Gastroesophageal sphincter (tissue), 3 donors: Measurements from ENCODE around the gene MAJIN.

Source experiments
- CTCF ChIP-seq, 4 experiments: fragments of 200-600 bp in 2 of 4; fragments of 450-650 bp in 2 of 4; sonication (generic) in 1 of 4; IDR thresholded peaks; one replicate each; pipeline ENCODE4 v1.5.1; 2017 to 2019; ENCODE audit warnings: antibody characterized with exemption in 4 of 4, mild to moderate bottlenecking in 2 of 4, moderate library complexity in 2 of 4
- EP300 ChIP-seq: sonication (generic); formaldehyde crosslinking; IDR thresholded peaks from one replicate; pipeline ENCODE4 v1.6.1; 2017; ENCODE audit warnings: antibody characterized with exemption, mild to moderate bottlenecking
- POLR2A ChIP-seq, 2 donors: fragments of 450-650 bp; IDR thresholded peaks; one replicate each; pipeline ENCODE4 v1.6.1; 2017; ENCODE audit warnings: antibody characterized with exemption in 2 of 2, mild to moderate bottlenecking in 2 of 2, moderate library complexity in 1 of 2
- POLR2AphosphoS5 ChIP-seq: sonication (generic); formaldehyde crosslinking; IDR thresholded peaks from one replicate; pipeline ENCODE4 v1.6.1; 2017; ENCODE audit warnings: antibody characterized with exemption

- TF ChIP-seq EP300: no peak
- TF ChIP-seq CTCF (IDR thresholded peaks at IDR 0.05): peak in 2 of 4 experiments; percentile 13 to 26
- no peak for TF ChIP-seq POLR2A (IDR thresholded peaks at IDR 0.05)
- TF ChIP-seq POLR2AphosphoS5: no peak
Observed at GRCh38 chr11:64918017-64918416, 53.9 kb downstream of the MAJIN start.
